GM12892 (cell line): Measurements from ENCODE around the gene GALNT10.

ENCODE experiments used
- DNase-seq: peaks from one replicate; pipeline ENCODE4 v3.0.0; 2011; ENCODE audit not compliant: insufficient read length
- FAIRE-seq: peaks from 2 replicates; lab custom pipeline; 2011; peaks lifted over from hg19 to GRCh38; lab: Jason Lieb, UNC
- POLR2A ChIP-seq: IDR thresholded peaks from 2 replicates; pipeline ENCODE4 v1.6.1; 2011; ENCODE audit warnings: low read depth, low read length, control low read depth
- POLR2AphosphoS5 ChIP-seq: IDR thresholded peaks from 2 replicates; pipeline ENCODE4 v1.6.1; 2011; ENCODE audit warnings: low read depth, low read length, control low read depth
- TAF1 ChIP-seq: IDR thresholded peaks from 2 replicates; pipeline ENCODE4 v1.6.1; 2011; ENCODE audit warnings: low read depth, mild to moderate bottlenecking, control low read depth, low read length, borderline replicate concordance

GALNT10 gene

DNA sequence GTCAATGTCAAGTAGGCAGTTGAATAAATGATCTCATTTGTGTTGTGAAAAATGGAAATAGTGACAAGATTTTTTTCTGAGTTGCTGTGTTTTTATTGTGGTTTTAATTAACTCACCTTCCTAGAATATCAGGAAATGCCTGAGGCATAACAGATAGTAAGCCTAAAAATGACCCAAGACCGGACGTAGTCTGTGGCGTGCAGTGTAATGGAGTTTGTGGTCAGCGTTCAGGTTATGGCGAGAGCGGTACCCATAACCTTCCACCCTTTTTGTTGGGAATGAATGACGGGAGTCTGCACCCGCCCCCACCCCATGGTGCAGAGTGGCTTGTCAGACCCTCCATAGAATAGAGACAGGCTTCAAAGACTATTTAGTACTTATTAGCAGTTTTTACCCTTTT lies 119.3 kb downstream of the GALNT10 start:
- TF ChIP-seq POLR2A = no peak
- TF ChIP-seq TAF1 = no peak
- no peak for TF ChIP-seq POLR2AphosphoS5
- DNase-seq (no peak), FAIRE-seq (no peak)

DNA sequence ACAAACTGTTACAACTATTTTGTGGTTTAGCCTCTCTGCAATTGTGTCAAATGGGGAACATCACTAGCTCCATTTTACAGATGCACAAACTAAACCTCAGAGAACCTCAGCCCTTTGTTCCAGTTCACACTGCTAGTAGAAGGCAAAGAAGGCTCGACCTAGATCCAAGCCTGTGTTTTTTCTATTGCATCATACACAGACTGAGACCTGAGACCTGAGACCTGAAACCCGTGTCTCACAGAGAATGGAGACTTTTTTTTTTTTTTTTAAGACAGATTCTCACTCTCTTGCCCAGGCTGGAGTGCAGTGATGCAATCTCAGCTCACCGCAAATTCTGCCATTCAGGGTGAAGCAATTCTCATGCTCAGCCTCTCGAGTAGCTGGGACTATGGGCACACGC lies 120.8 kb downstream of the GALNT10 start:
- FAIRE-seq (no peak), DNase-seq (no peak)
- TF ChIP-seq POLR2A (no peak), POLR2AphosphoS5 (no peak), TAF1 (no peak)

DNA sequence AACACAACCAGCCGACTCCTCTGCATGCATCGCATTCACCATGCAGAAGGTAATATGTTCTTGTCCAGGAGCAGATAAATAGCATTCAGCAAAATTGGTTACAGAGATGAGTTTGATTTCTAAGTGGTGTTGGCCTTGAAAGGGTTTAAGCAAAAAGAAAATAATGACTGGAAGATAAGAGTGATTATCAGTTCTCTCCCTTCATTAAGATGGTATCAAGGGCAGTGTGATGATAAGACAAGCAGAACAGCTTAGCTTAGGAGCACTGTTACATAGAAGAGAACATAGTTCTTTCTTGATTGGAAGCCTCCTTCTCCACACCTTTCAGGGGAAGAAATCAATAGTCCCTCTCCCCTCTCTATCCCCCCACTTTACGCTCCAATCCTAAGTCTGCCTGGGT lies 121.5 kb downstream of the GALNT10 start:
- TF ChIP-seq POLR2AphosphoS5 = no peak
- no peak for TF ChIP-seq POLR2A
- TF ChIP-seq TAF1 = no peak
- FAIRE-seq = no peak

DNA sequence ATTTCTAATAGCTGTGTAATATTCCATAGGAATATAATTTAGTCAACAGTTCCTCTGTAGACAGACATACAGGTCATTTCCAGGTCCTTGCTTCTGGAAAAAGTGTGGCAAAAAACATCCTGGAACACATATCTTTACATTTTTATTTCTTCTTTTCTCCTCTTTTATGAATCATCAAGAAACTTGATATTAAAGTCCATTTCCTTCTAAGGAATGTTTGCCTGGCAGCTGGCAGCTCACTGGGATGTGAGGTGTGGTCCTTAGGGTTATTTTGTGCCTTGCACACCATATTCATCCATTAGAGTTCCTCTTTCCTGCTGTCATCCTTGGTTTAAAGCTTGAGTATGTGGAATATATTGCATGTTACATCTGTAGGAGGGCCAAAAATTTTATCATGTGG lies 122.0 kb downstream of the GALNT10 start:
- FAIRE-seq (no peak), DNase-seq (no peak)
- TF ChIP-seq POLR2AphosphoS5 (no peak), POLR2A (no peak), TAF1 (no peak)

More for the DNA sequence above, 121.5 kb downstream of the GALNT10 start:
- DNase-seq = no peak

DNA sequence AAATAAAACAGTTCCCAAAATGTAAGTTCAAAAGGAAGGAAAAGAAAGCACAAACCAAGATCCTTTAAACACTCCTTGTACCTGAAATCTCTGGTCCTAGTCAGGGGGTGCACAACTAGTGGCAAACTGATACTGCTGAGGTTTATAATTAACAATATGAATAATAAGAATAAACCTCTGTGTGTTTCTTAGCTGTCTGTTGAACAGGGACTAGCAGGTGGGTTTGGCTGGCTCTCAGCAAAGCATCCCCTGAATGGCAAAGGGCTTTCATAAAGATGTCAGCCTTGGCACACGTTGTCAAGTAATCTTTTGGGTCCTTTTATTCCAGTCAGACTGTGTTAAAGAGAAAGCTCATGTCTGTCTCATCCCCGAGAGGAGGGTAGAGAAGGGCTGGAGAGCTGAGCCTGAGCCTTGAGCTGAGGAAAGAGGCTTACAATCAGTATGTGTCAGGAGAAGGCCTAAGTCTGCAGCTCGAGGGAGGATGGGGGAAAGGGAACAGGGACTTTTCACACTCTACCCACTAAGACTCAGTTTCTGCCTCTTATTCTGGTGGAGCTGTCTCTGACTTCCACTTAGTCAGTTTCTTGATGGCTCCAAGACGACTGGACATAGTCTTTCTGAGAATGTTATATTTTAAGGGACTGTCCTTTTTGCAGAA lies 123.0 kb downstream of the GALNT10 start:
- FAIRE-seq (no peak), DNase-seq (no peak)
- TF ChIP-seq TAF1 (no peak), POLR2A (no peak), POLR2AphosphoS5 (no peak)

DNA sequence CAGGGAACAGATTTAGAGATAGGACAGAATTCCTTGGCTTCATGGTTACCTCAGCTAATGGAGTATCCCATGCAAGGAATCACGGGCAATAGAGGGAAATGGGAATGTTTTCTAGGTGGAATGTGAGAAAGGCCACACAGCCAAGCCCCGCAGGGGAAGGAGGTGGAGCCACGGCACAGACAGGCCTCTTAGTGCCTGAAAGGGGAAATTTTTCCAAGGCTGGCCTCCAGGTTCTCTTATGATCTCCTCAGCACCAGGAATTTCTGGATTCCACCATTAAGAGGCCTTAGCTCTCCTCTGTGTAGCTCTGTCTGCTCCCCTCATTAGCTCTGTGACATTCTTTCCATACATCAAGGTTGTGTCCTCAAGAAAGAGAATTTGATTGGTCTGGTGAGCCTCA lies 124.7 kb downstream of the GALNT10 start:
- no peak for FAIRE-seq
- no peak for DNase-seq

DNA sequence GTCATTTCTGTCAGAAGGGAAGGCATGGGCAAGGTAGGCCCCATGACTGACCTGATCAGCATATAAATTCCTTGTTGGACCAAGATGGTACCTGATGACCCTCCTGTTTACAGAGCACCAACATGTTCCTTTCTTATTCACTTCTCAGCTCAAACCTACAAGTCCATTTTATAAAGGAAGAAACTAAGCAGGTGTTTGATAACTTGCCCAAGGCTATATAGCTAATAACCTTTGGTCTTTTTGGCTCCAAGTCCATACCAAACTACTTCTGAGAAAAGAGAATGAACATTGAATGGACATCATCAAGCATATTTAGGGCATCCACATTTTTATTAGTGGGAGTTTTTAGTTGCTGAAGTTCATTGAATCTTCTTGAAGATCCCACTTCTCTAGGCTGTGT lies 125.2 kb downstream of the GALNT10 start:
- DNase-seq (no peak), FAIRE-seq (no peak)
- TF ChIP-seq POLR2AphosphoS5 (no peak), POLR2A (no peak), TAF1 (no peak)

More for the DNA sequence above, 124.7 kb downstream of the GALNT10 start:
- TF ChIP-seq POLR2A = no peak
- TF ChIP-seq POLR2AphosphoS5 = no peak
- no peak for TF ChIP-seq TAF1

DNA sequence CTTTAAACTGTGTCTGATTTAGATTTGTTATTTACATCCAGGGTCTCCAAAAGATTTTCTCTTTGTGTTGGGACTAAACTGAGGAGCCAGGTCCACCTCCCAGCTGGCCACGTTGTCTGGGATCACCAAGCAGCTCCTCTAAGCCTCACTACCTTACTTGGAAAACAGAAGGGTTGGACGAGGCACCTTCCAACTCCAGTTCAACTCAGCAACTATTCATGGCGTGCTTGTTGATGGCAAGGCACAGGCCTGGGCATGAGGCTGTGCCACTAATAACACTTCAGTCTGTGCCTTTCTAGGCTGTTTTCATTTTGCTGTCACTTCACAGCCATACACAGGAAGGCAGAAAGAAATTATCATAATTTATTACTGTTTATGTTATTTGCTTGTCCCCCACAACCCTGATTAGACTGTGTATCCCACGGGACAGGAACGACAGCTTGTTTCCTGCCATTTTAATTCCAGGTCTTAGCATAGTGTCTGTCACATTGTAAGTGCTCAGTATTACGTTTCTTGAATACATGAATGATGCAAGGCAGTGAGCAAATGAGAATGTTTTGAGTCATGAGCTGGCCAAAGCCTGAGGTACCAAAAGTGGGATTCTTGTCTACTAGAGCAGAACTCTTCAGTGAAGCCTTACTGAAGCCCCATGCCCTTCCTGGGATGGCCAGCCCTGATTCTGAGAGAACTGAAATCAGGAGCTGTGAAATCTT lies 125.8 kb downstream of the GALNT10 start:
- FAIRE-seq = no peak
- DNase-seq = no peak
- TF ChIP-seq POLR2A (no peak), TAF1 (no peak), POLR2AphosphoS5 (no peak)

DNA sequence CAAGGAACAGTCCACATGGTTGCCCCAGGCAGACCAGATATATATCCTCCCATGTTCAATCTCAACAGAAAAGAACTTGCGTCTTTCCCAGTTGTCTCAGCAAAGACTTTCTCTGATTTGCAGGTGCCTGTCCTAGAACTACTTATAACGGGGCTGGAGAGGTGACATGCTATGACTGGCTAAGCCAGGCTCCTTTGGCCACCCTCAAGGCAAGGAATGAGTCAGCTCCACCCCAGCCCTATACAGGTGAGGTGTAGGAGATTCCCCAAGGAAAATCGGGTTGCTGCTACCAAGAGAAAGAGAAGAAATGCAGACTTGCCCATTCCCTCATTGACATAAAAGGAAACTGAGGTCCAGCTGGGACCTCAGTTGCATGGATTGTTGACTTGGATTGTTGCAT lies 127.4 kb downstream of the GALNT10 start:
- TF ChIP-seq POLR2AphosphoS5 (no peak), POLR2A (no peak), TAF1 (no peak)
- no peak for FAIRE-seq

DNA sequence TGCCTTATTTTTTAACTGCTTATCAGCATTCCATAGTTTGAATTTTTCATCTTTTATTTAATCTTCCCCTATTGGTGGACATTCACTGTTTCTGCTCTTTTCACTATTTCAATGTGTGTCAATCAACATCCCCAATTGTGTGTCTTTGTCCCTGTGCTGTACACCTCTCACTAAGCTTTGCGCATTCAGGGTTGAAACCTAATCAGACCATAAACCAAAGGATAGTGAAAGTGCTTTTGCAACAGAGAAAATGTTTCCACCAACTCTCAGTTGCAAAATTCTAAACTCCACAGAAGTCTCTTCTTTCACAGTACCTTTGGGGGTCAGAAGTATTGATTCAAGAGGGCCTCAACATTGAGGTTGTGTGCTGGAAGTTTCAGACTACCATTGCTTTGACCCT lies 128.2 kb downstream of the GALNT10 start:
- FAIRE-seq (no peak), DNase-seq (no peak)
- TF ChIP-seq POLR2A (no peak), POLR2AphosphoS5 (no peak), TAF1 (no peak)

More for the DNA sequence above, 127.4 kb downstream of the GALNT10 start:
- no peak for DNase-seq

DNA sequence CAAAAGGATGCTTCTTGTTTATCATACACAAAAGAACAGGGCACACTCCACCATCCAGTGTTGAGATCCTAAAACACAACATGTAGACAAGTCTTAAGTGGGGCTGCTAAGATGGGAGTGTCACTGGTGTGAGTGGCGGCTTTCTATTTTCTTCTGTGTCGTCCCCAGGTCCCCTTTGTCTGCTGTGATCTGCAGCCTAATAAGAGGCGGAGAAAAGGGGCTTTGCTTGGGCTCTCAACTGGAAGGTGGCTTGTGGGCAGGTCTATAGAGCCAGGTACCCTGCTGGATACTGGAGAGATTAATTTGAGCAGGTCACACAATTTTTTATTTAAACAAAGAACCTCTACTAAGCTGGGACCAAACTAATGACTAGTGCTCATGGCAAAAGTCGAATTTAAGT lies 129.2 kb downstream of the GALNT10 start:
- no peak for FAIRE-seq
- no peak for TF ChIP-seq TAF1
- TF ChIP-seq POLR2AphosphoS5 = no peak
- TF ChIP-seq POLR2A = no peak
- no peak for DNase-seq

DNA sequence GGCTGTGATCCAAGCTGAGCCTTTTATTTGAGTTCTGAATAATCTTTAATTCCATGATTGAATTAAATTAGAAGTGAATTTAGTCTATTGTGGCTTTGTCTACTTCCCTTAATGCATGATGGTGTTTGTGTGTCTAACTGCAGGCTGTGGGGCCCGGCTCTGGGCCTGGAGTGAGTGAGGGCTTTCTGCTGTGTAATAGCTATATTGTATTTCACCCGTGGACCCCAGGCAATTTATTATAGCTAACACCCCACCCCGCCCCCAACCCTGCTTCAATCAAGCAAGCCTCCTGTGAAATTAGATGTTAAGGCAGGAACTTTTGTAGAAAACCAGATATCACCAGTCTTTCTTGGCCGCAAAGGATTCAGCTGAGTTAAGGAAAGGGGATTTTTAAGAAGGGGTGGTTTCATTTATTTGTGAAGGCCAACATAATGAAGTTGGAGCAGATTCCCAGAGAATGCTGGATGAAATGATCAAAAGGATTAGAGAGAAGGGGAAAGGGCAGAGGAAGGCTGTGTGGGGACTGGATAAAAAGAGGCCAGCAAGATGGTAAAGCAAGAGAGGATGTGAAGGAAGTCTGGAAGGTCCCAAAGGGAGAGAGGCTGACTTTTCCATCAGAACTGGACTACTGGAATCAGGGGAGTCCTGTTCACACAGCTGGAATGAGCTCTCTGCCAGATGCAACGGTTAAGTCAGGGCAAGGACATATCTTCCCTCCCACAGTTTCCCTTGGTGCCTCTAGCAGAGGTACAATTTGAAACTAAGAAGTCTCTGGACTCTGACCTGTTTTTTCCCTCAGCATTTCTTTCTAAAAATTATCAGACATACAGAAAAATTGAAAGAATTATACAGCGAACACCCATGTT lies 129.9 kb downstream of the GALNT10 start:
- TF ChIP-seq POLR2AphosphoS5 (no peak), TAF1 (no peak), POLR2A (no peak)
- DNase-seq (no peak), FAIRE-seq (no peak)
